HG03442 (cell line): ENCODE data around the gene BID.

Source experiments
- ATAC-seq: cut with Tn5 transposase; IDR thresholded peaks from one replicate; pipeline ENCODE4 v1.9.1; 2021; ENCODE audit warnings: mild to moderate bottlenecking, moderate library complexity; ENCODE audit not compliant: unreplicated experiment

The BID gene

GRCh38 chr22:17739196-17739975, 34.9 kb downstream of the BID start:
- no peak for ATAC-seq

GRCh38 chr22:17738386-17739128, 35.7 kb downstream of the BID start:
- no peak for ATAC-seq

- ATAC-seq = no peak
Observed at GRCh38 chr22:17734187-17734586, 40.1 kb downstream of the BID start.

- no peak for ATAC-seq
Observed at GRCh38 chr22:17733466-17733865, 40.8 kb downstream of the BID start.

- ATAC-seq = no peak
Observed at GRCh38 chr22:17732251-17732854, 41.9 kb downstream of the BID start.

GRCh38 chr22:17729561-17729960, 44.7 kb downstream of the BID start:
- no peak for ATAC-seq

GRCh38 chr22:17728786-17729185, 45.5 kb downstream of the BID start:
- no peak for ATAC-seq

GRCh38 chr22:17726928-17727897, 47.1 kb downstream of the BID start:
- no peak for ATAC-seq

GRCh38 chr22:17726006-17726927, 48.0 kb downstream of the BID start:
- ATAC-seq = no peak

- ATAC-seq = no peak
Observed at GRCh38 chr22:17725500-17725796, 48.8 kb downstream of the BID start.

- no peak for ATAC-seq
Observed at GRCh38 chr22:17724678-17725499, 49.4 kb downstream of the BID start.

GRCh38 chr22:17724241-17724640, 50.0 kb downstream of the BID start:
- no peak for ATAC-seq

- no peak for ATAC-seq
Observed at GRCh38 chr22:17719911-17720310, 54.4 kb downstream of the BID start.

GRCh38 chr22:17717708-17718107, 56.6 kb downstream of the BID start:
- ATAC-seq = no peak

- ATAC-seq = no peak
Observed at GRCh38 chr22:17716529-17716928, 57.7 kb downstream of the BID start.

GRCh38 chr22:17712441-17712840, 61.8 kb downstream of the BID start:
- no peak for ATAC-seq

GRCh38 chr22:17710023-17710422, 64.2 kb downstream of the BID start:
- no peak for ATAC-seq

- no peak for ATAC-seq
Observed at GRCh38 chr22:17707526-17707925, 66.7 kb downstream of the BID start.

- no peak for ATAC-seq
Observed at GRCh38 chr22:17706947-17707346, 67.3 kb downstream of the BID start.
